DMS 273 treated with DMSO at 0.1 percent for 48 hours (cell line): Measurements from ENCODE around the gene MPHOSPH10.
A peak's percentile ranks its signal among the peaks of the same experiment; 100 is the strongest.
"Not testable (repeated sequence)": the region's sequence is repeated elsewhere in the genome, so short reads cannot be mapped to it uniquely, and the experiment has no call there.

ENCODE experiments used
- DNase-seq: peaks from one replicate; lab custom pipeline; 2025; lab: John Stamatoyannopoulos, UW

Gene MPHOSPH10

DNA sequence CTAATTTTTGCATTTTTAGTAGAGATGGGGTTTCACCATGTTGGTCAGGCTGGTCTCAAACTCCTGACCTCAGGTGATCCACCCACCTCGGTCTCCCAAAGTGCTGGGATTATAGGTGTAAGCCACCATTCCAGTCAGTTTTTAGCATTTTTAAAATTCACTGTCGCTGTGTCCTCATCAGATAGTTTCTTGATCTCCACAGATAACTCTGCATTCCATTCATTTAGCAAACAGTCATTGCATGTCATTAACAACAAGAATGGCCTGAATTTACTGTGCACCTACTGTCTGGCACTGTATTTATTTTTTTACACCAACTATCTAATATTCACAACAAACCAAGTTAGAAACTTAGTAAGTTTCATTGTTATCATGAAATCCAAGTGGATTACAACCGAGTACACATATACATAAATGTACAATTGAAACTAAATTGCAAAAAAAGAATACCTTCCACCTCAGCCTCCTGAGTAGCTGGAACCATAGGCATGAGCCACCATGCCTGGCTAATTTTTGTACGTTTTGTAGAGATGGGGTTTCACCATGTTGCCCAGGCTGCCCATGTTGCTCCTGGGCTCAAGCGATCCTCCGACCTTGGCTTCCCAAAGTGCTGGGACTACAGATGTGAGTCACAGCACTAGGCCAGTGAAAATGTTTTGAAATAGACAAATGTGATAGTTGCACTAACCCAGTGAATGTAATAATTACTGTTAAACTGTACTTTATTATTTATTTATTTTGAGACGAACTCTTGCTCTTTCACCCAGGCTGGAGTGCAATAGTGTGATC, 4.7 kb upstream of the MPHOSPH10 start:
- no peak for DNase-seq

GRCh38 chr2:71126957-71127356, 3.5 kb upstream of the MPHOSPH10 start:
- no peak for DNase-seq

GRCh38 chr2:71129114-71129901, 1.1 kb upstream of the MPHOSPH10 start:
- DNase-seq: peak; percentile 60

DNA sequence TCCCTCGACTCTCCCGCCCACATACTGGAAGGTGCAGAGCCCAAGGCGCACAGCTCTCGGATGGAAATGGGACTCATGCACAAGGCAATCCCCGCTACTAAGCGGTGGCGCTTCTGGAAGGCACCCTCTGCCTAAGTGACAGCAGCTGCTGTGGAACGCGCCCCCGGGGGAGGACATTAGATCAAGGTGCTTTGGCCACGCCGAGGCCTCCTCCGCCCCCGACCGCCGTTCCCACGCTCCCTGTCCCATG, 607 bp upstream of the MPHOSPH10 start:
- no peak for DNase-seq

GRCh38 chr2:71130905-71131244, 441 bp downstream of the MPHOSPH10 start:
- DNase-seq: no peak

DNA sequence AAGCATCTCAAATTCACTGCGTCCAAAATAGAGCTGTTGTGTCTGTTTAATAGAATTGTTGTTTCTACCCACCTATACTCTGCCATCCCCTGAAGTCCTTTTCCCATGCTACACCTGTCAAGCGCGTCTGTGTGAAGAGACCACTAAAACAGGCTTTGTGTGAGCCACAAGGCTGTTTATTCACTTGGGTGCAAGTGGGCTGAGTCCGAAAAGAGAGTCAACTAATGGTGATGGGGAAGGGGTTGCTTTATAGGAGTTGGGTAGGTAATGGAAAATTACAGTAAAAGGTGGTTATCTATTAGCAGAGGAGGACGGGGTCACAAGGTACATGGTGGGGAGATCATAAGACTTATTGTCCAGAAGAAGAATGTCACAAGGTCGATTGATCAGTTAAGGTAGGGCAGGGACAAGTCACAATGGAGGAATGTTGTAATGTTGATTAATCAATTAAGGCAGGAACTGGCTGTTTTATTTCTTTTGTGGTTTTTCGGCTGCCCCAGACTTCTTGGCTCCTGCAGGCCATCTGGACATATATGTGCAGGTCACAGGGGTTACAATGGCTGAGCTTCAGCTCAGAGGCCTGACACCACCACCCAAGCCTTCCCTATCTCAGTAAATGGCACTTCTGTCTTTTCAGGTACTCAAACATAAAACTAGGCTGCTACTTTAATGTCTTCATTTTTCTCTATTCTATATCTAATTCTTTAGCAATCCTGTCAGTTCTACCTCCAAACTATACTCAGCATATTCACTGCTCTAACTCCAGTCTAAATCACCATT, 1.1 kb downstream of the MPHOSPH10 start:
- not testable (repeated sequence) for DNase-seq

- DNase-seq: no peak
Measured at GRCh38 chr2:71133603-71134002, 3.2 kb downstream of the MPHOSPH10 start.

DNA sequence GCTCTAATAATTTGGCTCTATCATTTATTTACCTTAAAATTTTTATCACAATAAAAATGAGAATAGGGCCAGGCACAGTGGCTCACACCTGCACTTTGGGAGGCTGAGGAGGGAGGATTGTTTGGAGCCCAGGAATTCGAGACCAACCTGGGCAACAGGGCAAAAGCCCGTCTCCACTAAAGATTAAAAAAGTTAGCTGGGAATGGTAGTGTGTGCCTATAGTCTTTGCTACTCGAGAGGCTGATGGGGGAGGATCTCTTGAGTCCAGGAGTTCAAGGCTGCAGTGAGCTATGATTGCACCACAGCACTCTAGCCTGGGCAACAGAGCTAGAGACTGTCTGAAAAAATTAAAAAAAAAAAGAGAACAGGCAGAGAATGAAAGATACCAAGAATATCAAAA, 5.7 kb downstream of the MPHOSPH10 start:
- no peak for DNase-seq

DNA sequence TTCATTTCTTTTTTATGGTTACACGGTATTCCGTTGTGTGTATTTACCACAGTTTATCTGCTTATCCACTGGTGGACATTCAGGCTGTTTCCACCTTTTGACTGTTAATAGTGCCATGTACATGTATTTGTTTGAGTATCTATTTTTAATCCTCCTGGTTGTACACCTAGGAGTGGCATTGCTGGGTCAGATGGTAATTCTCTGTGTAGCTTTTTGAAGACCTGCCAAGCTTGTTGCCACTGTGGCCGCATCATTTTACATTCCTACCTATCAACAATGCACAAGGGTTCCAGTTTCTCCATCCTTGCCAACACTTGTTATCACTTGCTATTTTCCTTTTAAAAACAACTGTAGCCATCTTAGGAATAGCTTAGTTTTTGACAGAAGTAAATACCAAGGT, 13.3 kb downstream of the MPHOSPH10 start:
- no peak for DNase-seq

DNA sequence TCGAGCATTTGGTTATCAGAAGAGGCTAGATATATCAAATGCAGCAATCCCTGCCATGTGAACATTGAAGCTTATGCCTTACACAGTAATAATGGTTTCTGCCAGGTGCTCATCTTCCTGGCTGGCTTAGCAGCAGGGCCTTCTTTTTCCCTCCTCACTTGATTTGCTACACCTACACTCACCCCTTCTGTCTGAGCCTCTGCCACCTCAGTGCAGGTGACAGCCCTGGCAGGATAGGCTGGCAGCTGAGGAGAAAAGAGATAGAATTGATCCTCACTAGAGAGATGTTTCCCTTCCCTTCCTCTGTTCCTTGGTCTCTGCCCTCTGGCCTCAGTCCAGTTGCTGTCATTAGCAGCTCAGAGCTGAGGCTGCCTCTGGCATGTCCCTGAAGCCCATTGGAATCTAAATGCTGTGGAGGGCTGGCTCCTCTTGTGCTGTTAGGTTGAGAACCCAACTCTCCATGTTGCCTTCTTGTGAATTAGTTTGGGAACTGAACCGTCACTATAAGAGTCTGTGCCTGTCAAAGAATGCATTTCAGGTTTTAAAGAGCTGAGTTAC, 18.2 kb downstream of the MPHOSPH10 start:
- no peak for DNase-seq

- no peak for DNase-seq
Measured at GRCh38 chr2:71150082-71150816, 19.8 kb downstream of the MPHOSPH10 start.

DNA sequence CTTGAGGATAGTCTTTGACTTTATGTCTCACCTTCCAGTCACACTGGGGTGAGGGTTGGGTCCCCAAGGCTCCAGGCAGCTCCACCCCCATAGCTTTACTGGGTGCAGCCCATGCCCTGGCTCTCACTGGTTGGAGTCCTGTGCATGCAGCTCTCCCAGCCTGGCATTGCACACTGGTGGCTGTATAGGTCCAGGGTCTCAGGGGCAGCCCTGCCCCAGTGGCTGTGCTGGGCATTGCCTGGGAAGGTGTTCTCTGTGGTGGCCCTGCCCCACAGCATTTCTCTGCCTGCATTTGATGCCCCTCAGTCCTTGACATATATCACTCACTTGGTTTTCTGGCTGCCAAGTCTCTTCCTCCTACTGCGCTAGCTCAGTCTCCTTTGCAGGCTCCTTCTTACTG, 21.2 kb downstream of the MPHOSPH10 start:
- DNase-seq: no peak

DNA sequence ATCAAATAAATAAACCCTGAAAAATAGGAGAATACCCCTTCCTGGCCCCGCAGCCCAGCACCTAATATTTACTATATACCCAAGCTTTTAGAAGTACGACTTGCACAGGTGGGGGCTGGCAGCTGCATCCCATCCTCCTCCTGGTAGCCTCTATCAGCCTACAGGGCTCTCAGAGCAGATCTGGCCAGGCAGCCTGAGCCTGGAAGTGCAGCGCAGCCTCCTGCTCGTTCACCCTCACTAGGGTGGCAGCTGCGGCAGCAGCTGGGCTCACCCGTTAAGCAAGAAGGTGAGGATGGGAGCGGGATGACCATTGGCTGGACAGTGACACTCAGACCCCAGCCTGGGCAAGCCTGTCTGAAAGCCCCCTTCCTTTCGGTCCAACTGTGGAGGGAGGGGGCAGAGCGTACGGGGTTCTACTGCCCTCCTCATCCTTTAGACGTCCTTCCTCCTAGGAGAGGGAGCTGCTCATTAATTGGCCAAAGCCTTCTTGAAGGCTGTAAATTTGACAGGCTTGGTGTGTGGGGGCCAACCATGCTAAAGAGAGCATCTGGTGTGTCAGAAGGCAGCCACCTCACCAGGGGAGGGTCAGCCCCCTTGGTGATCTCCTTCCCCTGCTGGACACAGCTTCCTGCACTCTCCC, 23.3 kb downstream of the MPHOSPH10 start:
- DNase-seq: peak; percentile 27

DNA sequence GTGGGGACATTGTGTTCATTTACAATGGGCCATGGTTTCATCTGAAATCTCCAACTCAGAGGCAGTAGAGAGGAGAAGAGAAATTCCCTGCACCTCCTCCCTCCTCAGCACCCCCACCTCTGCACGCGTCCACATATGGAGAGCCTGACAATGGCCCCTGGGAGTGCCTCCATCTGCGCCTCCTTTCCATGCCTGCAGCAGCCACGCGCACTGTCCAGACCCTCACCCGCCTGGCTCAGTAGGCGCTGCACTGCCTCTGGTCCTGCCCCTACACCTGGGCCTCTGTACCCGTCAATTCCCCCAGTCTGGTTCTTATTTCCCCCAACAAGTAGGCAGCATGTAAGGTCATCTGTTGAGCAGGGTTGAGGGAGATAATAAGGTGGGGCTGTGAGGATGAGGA, 23.8 kb downstream of the MPHOSPH10 start:
- DNase-seq: no peak

- no peak for DNase-seq
Measured at GRCh38 chr2:71154798-71155197, 24.4 kb downstream of the MPHOSPH10 start.

GRCh38 chr2:71155846-71156245, 25.4 kb downstream of the MPHOSPH10 start:
- no peak for DNase-seq

DNA sequence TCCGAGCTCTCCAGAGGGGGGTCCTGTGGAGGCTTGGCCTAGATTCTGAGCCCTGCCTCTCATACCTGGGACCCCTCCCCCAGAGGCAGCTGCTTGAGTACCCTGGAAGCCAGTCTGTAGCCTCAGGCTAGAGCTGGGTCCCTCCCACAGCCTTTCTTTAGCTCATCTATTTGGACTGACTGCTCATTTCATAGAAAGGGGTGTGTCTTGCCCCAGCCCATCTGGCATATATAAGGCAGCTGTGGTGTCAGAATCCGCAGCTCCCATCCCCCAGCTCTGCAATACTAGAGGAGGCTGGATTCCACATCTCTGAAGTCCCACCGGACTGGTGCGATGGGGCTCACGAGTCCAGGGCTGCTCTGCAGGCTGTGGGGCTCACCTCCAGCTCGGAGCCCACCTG, 26.1 kb downstream of the MPHOSPH10 start:
- peak; percentile 85 for DNase-seq

GRCh38 chr2:71157124-71157793, 26.8 kb downstream of the MPHOSPH10 start:
- DNase-seq: no peak

DNA sequence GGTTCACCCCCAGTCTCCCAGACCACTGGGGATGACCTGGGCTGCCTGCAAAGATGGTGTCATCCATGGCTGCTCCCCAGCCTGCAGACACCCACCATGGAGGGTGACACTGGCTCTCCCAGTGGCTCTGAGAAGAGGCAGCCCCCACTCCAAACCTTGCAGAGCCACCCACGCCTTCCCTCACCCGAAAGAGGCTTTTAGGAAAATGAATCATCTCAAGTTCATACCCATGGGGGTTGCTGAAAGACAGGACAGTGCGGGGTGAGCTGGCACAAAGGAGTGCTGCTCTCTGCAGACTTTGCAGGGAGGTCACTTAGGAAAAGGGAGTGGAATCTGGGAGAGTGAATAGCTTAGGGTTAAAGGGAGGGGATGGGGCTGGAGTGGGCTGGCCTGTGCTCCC, 36.4 kb downstream of the MPHOSPH10 start:
- no peak for DNase-seq

DNA sequence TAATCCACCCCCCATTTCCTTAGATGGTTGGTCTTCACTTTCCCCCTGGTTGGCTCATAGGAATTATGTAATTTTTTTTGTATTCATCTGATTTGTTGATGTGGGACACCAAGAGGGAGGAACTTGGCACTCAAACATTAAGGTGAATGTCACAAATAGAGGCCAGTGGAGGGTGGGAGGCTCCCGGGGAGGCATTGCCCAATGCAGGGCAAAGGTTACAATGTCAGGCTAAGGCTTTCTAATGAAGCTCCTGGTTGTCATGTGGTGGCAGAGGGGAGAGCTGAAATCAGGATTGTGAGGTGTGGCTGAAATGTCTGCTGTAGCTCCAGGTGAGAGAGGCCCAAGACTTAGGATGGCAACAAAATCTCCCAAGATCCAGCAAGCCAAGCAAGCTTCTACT, 42.7 kb downstream of the MPHOSPH10 start:
- no peak for DNase-seq

DNA sequence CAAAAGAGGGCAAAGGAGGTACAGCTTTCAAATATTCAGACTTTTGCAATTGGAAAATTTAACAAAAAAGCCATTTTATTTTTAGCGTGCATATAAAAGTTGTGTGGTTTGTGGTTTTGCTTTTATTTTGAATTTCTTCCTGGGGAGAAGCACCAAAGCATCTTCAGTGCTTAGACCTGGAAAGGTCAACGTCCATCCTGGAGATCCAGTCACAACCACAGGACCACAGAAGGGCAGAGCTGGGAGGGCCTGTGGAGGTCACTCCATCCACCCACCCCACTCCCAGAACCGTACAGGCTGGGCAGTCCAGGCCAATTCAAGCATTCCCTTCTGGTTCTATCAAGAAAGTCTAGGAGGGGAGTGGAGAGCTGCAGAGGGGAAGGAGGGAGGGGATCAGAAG, 43.8 kb downstream of the MPHOSPH10 start:
- no peak for DNase-seq
